Measurements from ENCODE around the gene PRR23E. TPM values are rescaled to one million over a fixed set of nuclear protein-coding genes. Genes with fewer than 3 reads are reported as not detected.

Gene PRR23E
- total and polyA plus RNA-seq, 2 donors (not counting 3 experiments of a cell fraction or from before 2014, with no cell fraction given): not detected

- H3K36me3 ChIP-seq (ENCODE audit: control insufficient read depth in 2 of 2, extremely low read depth in 1 of 2, insufficient read depth in 2 of 2, low read length in 2 of 2): no peaks in the 10 kb centered on the region
- no peak for FAIRE-seq
- DNase-seq (ENCODE audit: low read depth, low spot score): no peak
- CTCF ChIA-PET: no interaction called here
- no peaks in the 10 kb centered on the region for H3K9me3 ChIP-seq (replicated peaks; ENCODE audit: control insufficient read depth, insufficient read depth, low read length)
- H3K4me3 ChIP-seq (replicated peaks in 1 of 3; ENCODE audit: insufficient read depth in 1 of 3, low read depth in 1 of 3, low read length in 3 of 3): no peak overlapping the region
- no peak overlapping the region for H3K27ac ChIP-seq (ENCODE audit: insufficient read depth, low read depth, low read length)
- TF ChIP-seq GATA2 (IDR thresholded peaks at IDR 0.05; ENCODE audit: insufficient read depth, insufficient read length, low read depth, low read length): no peak
- BruUV-seq (replicated peaks): no TSS peak
- H2AFZ ChIP-seq (ENCODE audit: low read depth, low read length): no peak overlapping the region
- H3K4me1 ChIP-seq (ENCODE audit: control insufficient read depth, extremely low read depth, insufficient read depth, low read length): no peaks in the 10 kb centered on the region
- intact Hi-C loops (cut with micrococcal nuclease): no loop called here
- H3K79me2 ChIP-seq (ENCODE audit: control insufficient read depth, insufficient read depth, low read length): no peaks in the 10 kb centered on the region
- no peaks in the 10 kb centered on the region for H3K9me1 ChIP-seq (replicated peaks; ENCODE audit: control insufficient read depth, extremely low read depth, insufficient read depth, low read length)
- POLR2A ChIA-PET: no interaction called here
- H3K27me3 ChIP-seq (ENCODE audit: control insufficient read depth in 2 of 2, insufficient read depth in 2 of 2, low read length in 2 of 2): no peaks in the 10 kb centered on the region
- H3K4me2 ChIP-seq (ENCODE audit: insufficient read depth, low read length): no peak overlapping the region
- H3K9ac ChIP-seq (replicated peaks; ENCODE audit: extremely low read depth, insufficient read depth, low read length): no peak overlapping the region
- H4K20me1 ChIP-seq (replicated peaks; ENCODE audit: control insufficient read depth, extremely low read depth, insufficient read depth, low read length): no peaks in the 10 kb centered on the region
- dilution Hi-C loops (cut with MboI; ENCODE audit: extremely low pct_ligation_motif_present, low sequenced_read_pairs): no loop called here
Observed at GRCh38 chr3:127193775-127194174, 844 bp downstream of the PRR23E start.

- no peaks in the 10 kb centered on the region for H3K36me3 ChIP-seq (ENCODE audit: control insufficient read depth in 2 of 2, extremely low read depth in 1 of 2, insufficient read depth in 2 of 2, low read length in 2 of 2)
- DNase-seq (ENCODE audit: low read depth, low spot score) (no peak), FAIRE-seq (no peak)
- H3K27me3 ChIP-seq (ENCODE audit: control insufficient read depth in 2 of 2, insufficient read depth in 2 of 2, low read length in 2 of 2): no peaks in the 10 kb centered on the region
- H3K9me3 ChIP-seq (replicated peaks; ENCODE audit: control insufficient read depth, insufficient read depth, low read length): no peaks in the 10 kb centered on the region
- POLR2A ChIA-PET: no interaction called here
- no peak for TF ChIP-seq JUN (IDR thresholded peaks at IDR 0.05; ENCODE audit: borderline replicate concordance, insufficient read depth, insufficient read length, low read depth)
- no peak for TF ChIP-seq POLR2A (IDR thresholded peaks at IDR 0.05; ENCODE audit: low read depth, low read length)
- TF ChIP-seq GATA2 (IDR thresholded peaks at IDR 0.05; ENCODE audit: insufficient read depth, insufficient read length, low read depth, low read length): no peak
- no peak for TF ChIP-seq CTCF (IDR thresholded peaks at IDR 0.05; ENCODE audit: extremely low read depth in 1 of 2, insufficient read depth in 1 of 2, low read depth in 1 of 2, low read length in 2 of 2)
- TF ChIP-seq EZH2 (IDR thresholded peaks at IDR 0.05; ENCODE audit: borderline replicate concordance, low read depth, low read length, severe bottlenecking): no peak
- no peaks in the 10 kb centered on the region for H3K4me1 ChIP-seq (ENCODE audit: control insufficient read depth, extremely low read depth, insufficient read depth, low read length)
- no peaks in the 10 kb centered on the region for H3K79me2 ChIP-seq (ENCODE audit: control insufficient read depth, insufficient read depth, low read length)
- intact Hi-C loops (cut with micrococcal nuclease): no loop called here
- H3K9ac ChIP-seq (replicated peaks; ENCODE audit: extremely low read depth, insufficient read depth, low read length): no peak overlapping the region
- no peaks in the 10 kb centered on the region for H4K20me1 ChIP-seq (replicated peaks; ENCODE audit: control insufficient read depth, extremely low read depth, insufficient read depth, low read length)
- no peak overlapping the region for H3K4me3 ChIP-seq (replicated peaks in 1 of 3; ENCODE audit: insufficient read depth in 1 of 3, low read depth in 1 of 3, low read length in 3 of 3)
- CTCF ChIA-PET: interaction anchor here (0.6 kb wide), 1 partner anchor 91 kb away, joined by 3 read pairs; no protein-coding TSS in a partner anchor
- no peak overlapping the region for H3K27ac ChIP-seq (ENCODE audit: insufficient read depth, low read depth, low read length)
- BruUV-seq (replicated peaks): no TSS peak
- H2AFZ ChIP-seq (ENCODE audit: low read depth, low read length): no peak overlapping the region
- H3K4me2 ChIP-seq (ENCODE audit: insufficient read depth, low read length): no peak overlapping the region
- dilution Hi-C loops (cut with MboI; ENCODE audit: extremely low pct_ligation_motif_present, low sequenced_read_pairs): no loop called here
- no peaks in the 10 kb centered on the region for H3K9me1 ChIP-seq (replicated peaks; ENCODE audit: control insufficient read depth, extremely low read depth, insufficient read depth, low read length)
Observed at GRCh38 chr3:127194601-127195187, 1.8 kb downstream of the PRR23E start.

Measured in endothelial cell of umbilical vein (primary cell).